IMR-90 (cell line): ENCODE data around the gene PLXNB1. TPM values are rescaled to one million over a fixed set of nuclear protein-coding genes. Genes with fewer than 3 reads are reported as not detected.

ENCODE experiments used
- ATAC-seq: fragments of 200-7000 bp; cut with Tn5 transposase; 2 replicates; pipeline ENCODE4 v1.9.1; 2020; ENCODE audit warnings: low read depth, mild to moderate bottlenecking, moderate library complexity
- BruUV-seq: library from RNA; stranded (reverse); fragments of 400-500 nt; replicated peaks from 2 replicates; lab custom pipeline; 2021; lab: Mats Ljungman, UMichigan
- CTCF ChIA-PET: fragments of 300-600 bp; formaldehyde crosslinking; extraction: SDS; loops from one replicate; lab custom pipeline; 2021; ENCODE audit warnings: antibody characterized with exemption; lab: Yijun Ruan, JAX
- POLR2A ChIA-PET: fragments of 300-600 bp; sonication (Branson Sonifier 250); formaldehyde crosslinking; loops from one replicate; lab custom pipeline; 2022; ENCODE audit warnings: antibody characterized with exemption; ENCODE audit not compliant: unreplicated experiment; lab: Charles Lee
- DNase-seq: peaks from one replicate; pipeline ENCODE4 v3.0.0; 2013
- H2AFZ ChIP-seq: replicated peaks from 2 replicates; pipeline ENCODE3; 2013; ENCODE audit warnings: low read length, mild to moderate bottlenecking; ENCODE audit not compliant: poor library complexity
- H2AK5ac ChIP-seq: 2 replicates; pipeline ENCODE4 v1.6.1; 2013; ENCODE audit warnings: low read depth, low read length, inconsistent platforms
- H2AK9ac ChIP-seq: replicated peaks from 2 replicates; pipeline ENCODE3; 2013; ENCODE audit warnings: mild to moderate bottlenecking, low read depth, low read length, moderate library complexity; ENCODE audit not compliant: poor library complexity
- H2BK120ac ChIP-seq: 2 replicates; pipeline ENCODE4 v1.6.1; 2013; ENCODE audit warnings: low read depth, low read length, inconsistent platforms
- H2BK15ac ChIP-seq: 3 replicates; pipeline ENCODE4 v1.6.1; 2013; ENCODE audit warnings: low read depth, low read length, inconsistent platforms
- H2BK20ac ChIP-seq: 2 replicates; pipeline ENCODE4 v1.6.1; 2013; ENCODE audit warnings: low read depth, mild to moderate bottlenecking, inconsistent platforms, low read length, moderate library complexity
- H2BK5ac ChIP-seq: 2 replicates; pipeline ENCODE4 v1.6.1; 2013; ENCODE audit warnings: mild to moderate bottlenecking, low read depth, low read length, inconsistent platforms; ENCODE audit not compliant: poor library complexity, severe bottlenecking
- H3K14ac ChIP-seq: replicated peaks from 2 replicates; pipeline ENCODE4 v1.6.1; 2013; ENCODE audit warnings: low read depth, low read length, inconsistent platforms
- H3K18ac ChIP-seq: 2 replicates; pipeline ENCODE4 v1.6.1; 2013; ENCODE audit warnings: low read depth, low read length, control low read depth
- H3K23ac ChIP-seq: 2 replicates; pipeline ENCODE4 v1.6.1; 2013; ENCODE audit warnings: low read depth, low read length, inconsistent platforms
- H3K27ac ChIP-seq: 2 replicates; pipeline ENCODE4 v1.5.1; 2013; ENCODE audit warnings: mild to moderate bottlenecking, control low read depth, low read length; ENCODE audit not compliant: insufficient read depth
- H3K27me3 ChIP-seq: 2 replicates; pipeline ENCODE4 v1.6.1; 2013; ENCODE audit warnings: low read length; ENCODE audit not compliant: control insufficient read depth, insufficient read depth
- H3K36me3 ChIP-seq: 2 replicates; pipeline ENCODE4 v1.6.1; 2013; ENCODE audit warnings: low read length, mixed read lengths; ENCODE audit not compliant: control insufficient read depth, insufficient read depth
- H3K4ac ChIP-seq: 2 replicates; pipeline ENCODE4 v1.6.1; 2013; ENCODE audit warnings: low read depth, low read length, inconsistent platforms
- H3K4me1 ChIP-seq: 2 replicates; pipeline ENCODE4 v1.6.1; 2013; ENCODE audit warnings: low read length, mixed read lengths; ENCODE audit not compliant: control insufficient read depth, insufficient read depth
- H3K4me2 ChIP-seq: 2 replicates; pipeline ENCODE4 v1.6.1; 2013; ENCODE audit warnings: low read depth, mild to moderate bottlenecking, control low read depth, low read length, moderate library complexity
- H3K4me3 ChIP-seq: 2 replicates; pipeline ENCODE4 v1.5.1; 2013; ENCODE audit warnings: low read depth, mild to moderate bottlenecking, control low read depth, low read length, moderate library complexity; ENCODE audit not compliant: insufficient read depth
- H3K56ac ChIP-seq: 2 replicates; pipeline ENCODE4 v1.6.1; 2013; ENCODE audit warnings: low read length, inconsistent platforms; ENCODE audit not compliant: insufficient read depth; ENCODE audit errors: extremely low read depth
- H3K79me1 ChIP-seq, 2 experiments: 2 replicates each; pipeline ENCODE4 v1.6.1; 2013; ENCODE audit warnings: low read length in 2 of 2, inconsistent platforms in 1 of 2, low read depth in 1 of 2
- H3K9ac ChIP-seq: 2 replicates; pipeline ENCODE4 v1.6.1; 2013; ENCODE audit warnings: low read depth, low read length, control low read depth
- H3K9me1 ChIP-seq: 2 replicates; pipeline ENCODE4 v1.6.1; 2013; ENCODE audit warnings: low read length, inconsistent platforms; ENCODE audit not compliant: insufficient read depth
- H3K9me3 ChIP-seq: 2 replicates; pipeline ENCODE4 v1.6.1; 2013; ENCODE audit warnings: low read length; ENCODE audit not compliant: control insufficient read depth, insufficient read depth
- H4K20me1 ChIP-seq: 2 replicates; pipeline ENCODE4 v1.6.1; 2013; ENCODE audit warnings: low read length, inconsistent platforms; ENCODE audit not compliant: insufficient read depth
- H4K5ac ChIP-seq: 2 replicates; pipeline ENCODE4 v1.6.1; 2013; ENCODE audit warnings: mild to moderate bottlenecking, low read depth, low read length, control low read depth
- H4K8ac ChIP-seq, 2 experiments: 2 replicates each; pipeline ENCODE4 v1.6.1; 2013; ENCODE audit warnings: low read depth in 2 of 2, low read length in 2 of 2, control low read depth in 1 of 2, inconsistent platforms in 1 of 2
- H4K91ac ChIP-seq: 2 replicates; pipeline ENCODE4 v1.6.1; 2013; ENCODE audit warnings: low read depth, low read length, inconsistent platforms; ENCODE audit not compliant: insufficient read depth
- BHLHE40 ChIP-seq: fragments of 150-350 bp; IDR thresholded peaks from 2 replicates; pipeline ENCODE4 v1.6.1; 2016; ENCODE audit warnings: mild to moderate bottlenecking, low read depth, low read length
- CHD1 ChIP-seq: IDR thresholded peaks from 2 replicates; pipeline ENCODE4 v1.6.1; 2012; ENCODE audit warnings: low read depth, low read length, improper control_type of control experiment
- CTCF ChIP-seq: conservative IDR thresholded peaks from 2 replicates; pipeline ENCODE4 v1.5.1; 2012; ENCODE audit warnings: mild to moderate bottlenecking, low read depth, low read length, improper control_type of control experiment
- MAZ ChIP-seq: IDR thresholded peaks from 2 replicates; pipeline ENCODE4 v1.6.1; 2012; ENCODE audit warnings: low read depth, mild to moderate bottlenecking, low read length, improper control_type of control experiment, moderate library complexity, borderline replicate concordance
- POLR2A ChIP-seq: IDR thresholded peaks from 2 replicates; pipeline ENCODE4 v1.6.1; 2012; ENCODE audit warnings: mild to moderate bottlenecking, low read depth, low read length
- RCOR1 ChIP-seq: IDR thresholded peaks from 2 replicates; pipeline ENCODE4 v1.6.1; 2012; ENCODE audit warnings: mild to moderate bottlenecking, low read length, improper control_type of control experiment; ENCODE audit not compliant: insufficient replicate concordance
- WGBS, 2 experiments: methylation state at CpG; one replicate each; pipeline versions ENCODE4 v1.1.5 to v1.1.7; 2013; ENCODE audit warnings: missing lambda C conversion rate in 2 of 2; ENCODE audit not compliant: insufficient read length in 1 of 2; ENCODE audit errors: extremely low coverage in 2 of 2; 5-methylcytosine and 5-hydroxymethylcytosine counted together
- dilution Hi-C: fragments of 300-500 bp; cut with HindIII; formaldehyde crosslinking; loops from one replicate; pipeline ENCODE4 v1.14.3; 2018; ENCODE audit warnings: low sequenced_read_pairs; ENCODE audit not compliant: unreplicated experiment
- in situ Hi-C: fragments of 300-500 bp; cut with MboI; formaldehyde crosslinking; loops from 3 replicates; pipeline ENCODE4 v1.14.3; 2019; ENCODE audit warnings: low sequenced_read_pairs, inconsistent platforms, mixed read lengths
- intact Hi-C: fragments of 100-400 bp; cut with micrococcal nuclease; formaldehyde crosslinking; loops from 2 replicates; pipeline ENCODE4 v1.10.0; 2022
- polyA plus RNA-seq, 3 experiments: library from polyadenylated mRNA; depleted of rRNA; stranded (reverse); fragments of >200 nt; gene quantifications; 2 replicates each; pipeline ENCODE4 v1.2.3, GENCODE V29; 2012; ENCODE audit warnings: low replicate concordance in 1 of 3
- total RNA-seq: library from RNA; depleted of rRNA; stranded (reverse); fragments of >200 nt; gene quantifications from 2 replicates; pipeline ENCODE4 v1.2.3, GENCODE V29; 2012

PLXNB1 gene
- total and polyA plus RNA-seq, 2 of the 4 experiments (the other 2 are of a cell fraction), result 5.2 to 25.3 TPM

GRCh38 chr3:48472923-48473616, 43.2 kb upstream of the PLXNB1 start:
- peaks cover 6% of the 10 kb centered on the region for H3K4me1 ChIP-seq
- H3K9me1 ChIP-seq, result peaks cover 12% of the 10 kb centered on the region; the same call in 1 of the 2 replicates
- TF ChIP-seq MAZ (peak; percentile 96), BHLHE40 (no peak), CTCF (peak; percentile 30; the same call in 1 of the 2 replicates), RCOR1 (peak; percentile 55), POLR2A (peak; percentile 91), CHD1 (no peak)
- peak overlapping the region; percentile 94 for H2BK5ac ChIP-seq
- peak overlapping the region; percentile 100 for H3K23ac ChIP-seq
- peak overlapping the region; percentile 82; the same call in 2 of the 3 replicates for H2BK15ac ChIP-seq
- H4K8ac ChIP-seq, result peak overlapping the region; percentile 91 to 97
- H4K20me1 ChIP-seq, result no peaks in the 10 kb centered on the region; the same call in 1 of the 2 replicates
- no peaks in the 10 kb centered on the region for H3K27me3 ChIP-seq
- peak overlapping the region; percentile 68 for H3K4me3 ChIP-seq
- no peaks in the 10 kb centered on the region for H3K9me3 ChIP-seq
- peak overlapping the region; percentile 72 for H3K18ac ChIP-seq
- H3K4ac ChIP-seq, result peak overlapping the region; percentile 100
- peaks cover 24% of the 10 kb centered on the region for H3K36me3 ChIP-seq
- H3K14ac ChIP-seq, result peak overlapping the region; percentile 100
- H2BK20ac ChIP-seq, result peak overlapping the region; percentile 50; the same call in 1 of the 2 replicates
- H3K79me1 ChIP-seq, result peaks cover 4 to 51% of the 10 kb centered on the region in 2 experiments
- peak overlapping the region; percentile 99 for H2AK9ac ChIP-seq
- DNase-seq, result peak; percentile 91
- 15% methylated on average over 5 of the region's 17 CpGs; no CpG with 5 or more reads in 1 of the 2 experiments for WGBS, 2 experiments
- peak overlapping the region; percentile 98 for H2AK5ac ChIP-seq
- ChIA-PET CTCF (interaction anchor here (0.5 to 1.6 kb wide), 5 partner anchors 36 to 76 kb away, joined by 3 to 4 read pairs (median 3); no protein-coding TSS in a partner anchor), POLR2A (interaction anchor here (0.5 to 0.6 kb wide), 2 partner anchors 11 to 50 kb away, joined by 3 read pairs; no protein-coding TSS in a partner anchor)
- intact Hi-C loops (loop anchor here (2.0 kb wide), 2 partner anchors 76 to 162 kb away; partner anchors contain the start of gene SLC26A6), in situ Hi-C loops (no loop called here), dilution Hi-C loops (no loop called here)
- peak overlapping the region; percentile 94 for H3K27ac ChIP-seq
- ATAC-seq, result peak; percentile 92
- peak overlapping the region; percentile 96 for H3K9ac ChIP-seq
- peak overlapping the region; percentile 77 for H4K5ac ChIP-seq
- peak overlapping the region; percentile 91 for H3K56ac ChIP-seq
- BruUV-seq, result no TSS peak
- peak overlapping the region; percentile 89 for H2BK120ac ChIP-seq
- peak overlapping the region; percentile 59 for H3K4me2 ChIP-seq
- H4K91ac ChIP-seq, result peak overlapping the region; percentile 93
- peak overlapping the region; percentile 95 for H2AFZ ChIP-seq
